HCT116 (cell line): ENCODE data around the gene ABHD4.

ENCODE experiments used
- CEBPB ChIP-seq: IDR thresholded peaks from 2 replicates; pipeline ENCODE4 v1.6.1; 2012; ENCODE audit warnings: low read depth
- EGR1 ChIP-seq: IDR thresholded peaks from 2 replicates; pipeline ENCODE4 v1.6.1; 2012; ENCODE audit warnings: low read depth
- ELF1 ChIP-seq: IDR thresholded peaks from 2 replicates; pipeline ENCODE4 v1.6.1; 2012; ENCODE audit warnings: low read depth, borderline replicate concordance
- EZH2 ChIP-seq: fragments of 200-600 bp; sonication (generic); IDR thresholded peaks from 2 replicates; pipeline ENCODE4 v1.6.1; 2017; ENCODE audit warnings: antibody characterized with exemption, mixed run types
- POLR2AphosphoS5 ChIP-seq: IDR thresholded peaks from 2 replicates; pipeline ENCODE4 v1.6.1; 2011; ENCODE audit warnings: mild to moderate bottlenecking, low read depth, low read length, moderate library complexity
- RAD21 ChIP-seq: IDR thresholded peaks from 2 replicates; pipeline ENCODE4 v1.6.1; 2012; ENCODE audit warnings: low read depth, mild to moderate bottlenecking
- TCF7L2 ChIP-seq: IDR thresholded peaks from 2 replicates; pipeline ENCODE4 v1.7.0; 2011; ENCODE audit warnings: borderline replicate concordance, inconsistent platforms; ENCODE audit not compliant: insufficient read depth, insufficient read length; ENCODE audit errors: extremely low read depth
- YY1 ChIP-seq: IDR thresholded peaks from 2 replicates; pipeline ENCODE4 v1.6.1; 2011; ENCODE audit warnings: low read length, low read depth, moderate library complexity, mild to moderate bottlenecking; ENCODE audit not compliant: insufficient replicate concordance; ENCODE audit errors: extremely low read depth
- ZNF274 ChIP-seq: fragments of 200-500 bp; sonication (Bioruptor generic); IDR thresholded peaks from 2 replicates; pipeline ENCODE4 v1.6.1; 2014; ENCODE audit warnings: mild to moderate bottlenecking, low read depth, low read length, inconsistent platforms
- TF ChIP-seq, protein P1 (sequence below), 3 experiments: fragments of 200-600 bp in 1 of 3; sonication (generic) in 1 of 3; IDR thresholded peaks in 2 of 3; conservative IDR thresholded peaks in 1 of 3; 2 replicates each; pipeline ENCODE4 v1.5.1; 2012 to 2017; ENCODE audit warnings: low read depth in 2 of 3, low read length in 2 of 3, antibody characterized with exemption in 1 of 3, borderline replicate concordance in 1 of 3, control low read depth in 1 of 3, mild to moderate bottlenecking in 1 of 3, mixed read lengths in 1 of 3, mixed run types in 1 of 3, moderate library complexity in 1 of 3; ENCODE audit not compliant: insufficient read depth in 1 of 3
- TF ChIP-seq, protein P2 (sequence below): IDR thresholded peaks from 2 replicates; pipeline ENCODE4 v1.6.1; 2012
- TF ChIP-seq, protein P3 (sequence below): IDR thresholded peaks from 2 replicates; pipeline ENCODE4 v1.6.1; 2012

DNA sequence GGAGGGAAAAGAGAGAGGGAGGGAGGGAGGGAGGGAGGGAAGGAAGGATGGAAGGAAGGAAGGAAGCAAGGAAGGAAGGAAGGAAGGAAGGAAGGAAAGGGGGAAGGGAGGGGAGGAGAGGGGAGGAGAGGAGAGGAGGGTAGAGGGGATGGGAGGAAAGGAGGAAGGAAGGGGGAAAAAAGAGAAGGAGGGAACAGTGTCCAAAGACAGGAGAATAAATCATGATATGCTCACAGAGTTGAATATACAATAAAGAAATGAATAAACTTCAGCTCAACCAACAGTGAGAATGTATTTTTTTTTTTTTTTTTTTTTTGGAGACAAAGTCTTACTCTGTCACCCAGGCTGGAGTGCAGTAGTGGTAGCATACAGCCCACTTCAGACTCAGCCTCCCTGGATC, 42.1 kb downstream of the ABHD4 start:
- TF ChIP-seq, protein P1, sequence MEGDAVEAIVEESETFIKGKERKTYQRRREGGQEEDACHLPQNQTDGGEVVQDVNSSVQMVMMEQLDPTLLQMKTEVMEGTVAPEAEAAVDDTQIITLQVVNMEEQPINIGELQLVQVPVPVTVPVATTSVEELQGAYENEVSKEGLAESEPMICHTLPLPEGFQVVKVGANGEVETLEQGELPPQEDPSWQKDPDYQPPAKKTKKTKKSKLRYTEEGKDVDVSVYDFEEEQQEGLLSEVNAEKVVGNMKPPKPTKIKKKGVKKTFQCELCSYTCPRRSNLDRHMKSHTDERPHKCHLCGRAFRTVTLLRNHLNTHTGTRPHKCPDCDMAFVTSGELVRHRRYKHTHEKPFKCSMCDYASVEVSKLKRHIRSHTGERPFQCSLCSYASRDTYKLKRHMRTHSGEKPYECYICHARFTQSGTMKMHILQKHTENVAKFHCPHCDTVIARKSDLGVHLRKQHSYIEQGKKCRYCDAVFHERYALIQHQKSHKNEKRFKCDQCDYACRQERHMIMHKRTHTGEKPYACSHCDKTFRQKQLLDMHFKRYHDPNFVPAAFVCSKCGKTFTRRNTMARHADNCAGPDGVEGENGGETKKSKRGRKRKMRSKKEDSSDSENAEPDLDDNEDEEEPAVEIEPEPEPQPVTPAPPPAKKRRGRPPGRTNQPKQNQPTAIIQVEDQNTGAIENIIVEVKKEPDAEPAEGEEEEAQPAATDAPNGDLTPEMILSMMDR (IDR thresholded peaks at IDR 0.05 in 2 of 3, conservative IDR thresholded peaks at IDR 0.05 in 1 of 3; ENCODE audit: borderline replicate concordance in 1 of 3, insufficient read depth in 1 of 3, low read depth in 2 of 3, low read length in 2 of 3): no peak
- no peak for TF ChIP-seq YY1
- no peak for TF ChIP-seq EZH2
- no peak for TF ChIP-seq ELF1
- TF ChIP-seq CEBPB: no peak
- TF ChIP-seq POLR2AphosphoS5: no peak
- TF ChIP-seq ZNF274: no peak
- TF ChIP-seq, protein P2, sequence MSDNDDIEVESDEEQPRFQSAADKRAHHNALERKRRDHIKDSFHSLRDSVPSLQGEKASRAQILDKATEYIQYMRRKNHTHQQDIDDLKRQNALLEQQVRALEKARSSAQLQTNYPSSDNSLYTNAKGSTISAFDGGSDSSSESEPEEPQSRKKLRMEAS: no peak
- no peak for TF ChIP-seq RAD21
- TF ChIP-seq TCF7L2: no peak
- no peak for TF ChIP-seq EGR1
- TF ChIP-seq, protein P3, sequence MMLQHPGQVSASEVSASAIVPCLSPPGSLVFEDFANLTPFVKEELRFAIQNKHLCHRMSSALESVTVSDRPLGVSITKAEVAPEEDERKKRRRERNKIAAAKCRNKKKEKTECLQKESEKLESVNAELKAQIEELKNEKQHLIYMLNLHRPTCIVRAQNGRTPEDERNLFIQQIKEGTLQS: no peak
